GM20431 (cell line): Measurements from ENCODE around the gene TBATA.

ENCODE experiments used
- in situ Hi-C: fragments of 300-500 bp; cut with MseI, MboI; formaldehyde crosslinking; loops from one replicate; pipeline ENCODE4 v1.15.0; 2020; ENCODE audit warnings: low sequenced_read_pairs; ENCODE audit not compliant: unreplicated experiment

TBATA gene

GRCh38 chr10:70750156-70750703, 34.9 kb downstream of the TBATA start:
- in situ Hi-C loops, result loop anchor here (10.0 kb wide), 1 partner anchor 285 kb away; no protein-coding TSS in a partner anchor

GRCh38 chr10:70749756-70750155, 35.4 kb downstream of the TBATA start:
- in situ Hi-C loops, result loop anchor here (10.0 kb wide), 1 partner anchor 285 kb away; no protein-coding TSS in a partner anchor

GRCh38 chr10:70748801-70749573, 36.2 kb downstream of the TBATA start:
- in situ Hi-C loops, result no loop called here

GRCh38 chr10:70748305-70748704, 36.9 kb downstream of the TBATA start:
- in situ Hi-C loops, result no loop called here

GRCh38 chr10:70747192-70747965, 37.8 kb downstream of the TBATA start:
- in situ Hi-C loops, result no loop called here

GRCh38 chr10:70745555-70745954, 39.6 kb downstream of the TBATA start:
- in situ Hi-C loops, result no loop called here

- in situ Hi-C loops, result no loop called here
Observed at GRCh38 chr10:70744617-70745143, 40.5 kb downstream of the TBATA start.

- in situ Hi-C loops, result no loop called here
Observed at GRCh38 chr10:70743879-70744278, 41.3 kb downstream of the TBATA start.

- in situ Hi-C loops, result no loop called here
Observed at GRCh38 chr10:70743430-70743788, 41.8 kb downstream of the TBATA start.

GRCh38 chr10:70742537-70743429, 42.4 kb downstream of the TBATA start:
- in situ Hi-C loops, result no loop called here

- in situ Hi-C loops, result no loop called here
Observed at GRCh38 chr10:70740406-70741288, 44.5 kb downstream of the TBATA start.

- in situ Hi-C loops, result no loop called here
Observed at GRCh38 chr10:70738761-70739121, 46.4 kb downstream of the TBATA start.

- in situ Hi-C loops, result no loop called here
Observed at GRCh38 chr10:70738006-70738760, 47.0 kb downstream of the TBATA start.

- in situ Hi-C loops, result no loop called here
Observed at GRCh38 chr10:70737250-70737649, 47.9 kb downstream of the TBATA start.

- in situ Hi-C loops, result no loop called here
Observed at GRCh38 chr10:70736525-70736924, 48.7 kb downstream of the TBATA start.

GRCh38 chr10:70735161-70735560, 50.0 kb downstream of the TBATA start:
- in situ Hi-C loops, result no loop called here

GRCh38 chr10:70733051-70733450, 52.1 kb downstream of the TBATA start:
- in situ Hi-C loops, result no loop called here

GRCh38 chr10:70732569-70732968, 52.6 kb downstream of the TBATA start:
- in situ Hi-C loops, result no loop called here
